Hematopoietic multipotent progenitor cell treated with erythropoietin and hydrocortisone succinate and interleukin-3 and kit ligand, for 15 days (in vitro differentiated cells): ENCODE data around the gene COCH.

Experiments used
- DNase-seq: peaks from one replicate; pipeline ENCODE4 v3.0.0-alpha.2; 2015; ENCODE audit warnings: low spot score

The COCH gene

DNA sequence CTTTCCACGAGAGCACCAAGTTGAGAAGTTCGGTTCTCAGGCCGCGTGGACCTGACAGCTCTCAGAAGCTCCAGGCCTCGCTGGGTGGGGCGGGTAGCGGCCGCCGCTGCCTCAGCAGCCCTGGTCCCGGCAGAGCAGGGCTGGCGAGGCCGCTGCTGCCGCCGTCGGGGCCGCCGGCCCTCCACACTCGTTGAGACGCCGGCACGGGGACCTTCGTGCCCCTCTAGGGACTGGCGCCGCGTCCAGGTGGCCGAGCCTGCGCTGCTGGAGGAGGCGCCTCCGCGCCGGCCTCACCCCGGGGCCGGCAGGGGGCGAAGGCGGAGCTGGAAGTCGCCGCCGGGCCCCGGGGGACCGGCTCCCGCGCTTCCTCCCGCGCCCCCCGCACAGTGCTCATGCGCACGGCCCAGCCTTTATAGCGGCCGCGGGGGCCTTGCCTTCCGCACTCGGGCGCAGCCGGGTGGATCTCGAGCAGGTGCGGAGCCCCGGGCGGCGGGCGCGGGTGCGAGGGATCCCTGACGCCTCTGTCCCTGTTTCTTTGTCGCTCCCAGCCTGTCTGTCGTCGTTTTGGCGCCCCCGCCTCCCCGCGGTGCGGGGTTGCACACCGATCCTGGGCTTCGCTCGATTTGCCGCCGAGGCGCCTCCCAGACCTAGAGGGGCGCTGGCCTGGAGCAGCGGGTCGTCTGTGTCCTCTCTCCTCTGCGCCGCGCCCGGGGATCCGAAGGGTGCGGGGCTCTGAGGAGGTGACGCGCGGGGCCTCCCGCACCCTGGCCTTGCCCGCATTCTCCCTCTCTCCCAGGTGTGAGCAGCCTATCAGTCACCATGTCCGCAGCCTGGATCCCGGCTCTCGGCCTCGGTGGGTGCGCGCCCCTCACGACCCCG, at the start of gene COCH:
Gene COCH (plus strand): TSS at position 440 of the 879 bp plus-strand sequence. CDS start 380 bp downstream, at position 820.
- no peak for DNase-seq

DNA sequence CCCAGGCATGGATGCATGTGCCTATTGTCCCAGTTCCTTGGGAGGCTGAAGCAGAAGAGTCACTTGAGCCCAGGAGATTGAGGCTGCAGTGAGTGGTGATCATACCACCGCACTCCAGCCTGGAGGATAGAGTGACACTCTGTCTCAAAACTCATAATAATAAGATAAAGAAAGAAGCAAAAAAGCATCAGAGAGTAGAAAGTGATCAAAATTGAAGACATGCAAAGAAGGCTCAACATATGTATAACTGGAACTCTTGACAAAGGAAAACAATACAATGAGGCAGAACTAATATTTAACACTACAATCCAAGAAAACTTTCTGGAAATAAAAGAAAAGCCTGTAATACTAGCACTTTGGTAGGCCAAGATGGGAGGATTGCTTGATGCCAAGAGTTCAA, 48.3 kb upstream of the COCH start:
- DNase-seq = no peak

DNA sequence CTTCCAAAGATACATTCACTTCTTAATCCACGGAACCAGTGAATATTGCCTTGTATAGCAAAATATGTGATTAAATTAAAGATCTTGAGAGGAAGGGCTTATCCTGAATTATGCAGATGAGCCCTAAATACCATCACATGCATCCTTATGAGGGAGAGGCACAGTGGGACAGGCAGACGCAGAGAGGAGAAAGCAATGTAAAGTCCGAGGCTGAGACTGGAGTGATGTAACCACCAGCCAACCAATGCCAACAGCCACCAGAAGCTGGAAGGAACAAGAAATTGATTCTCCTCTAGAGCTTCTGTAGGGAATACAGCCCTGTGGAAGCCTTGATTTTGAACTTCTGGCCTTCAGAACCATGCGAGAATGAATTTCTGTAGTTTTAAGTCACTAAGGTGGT, 44.5 kb upstream of the COCH start:
- no peak for DNase-seq

DNA sequence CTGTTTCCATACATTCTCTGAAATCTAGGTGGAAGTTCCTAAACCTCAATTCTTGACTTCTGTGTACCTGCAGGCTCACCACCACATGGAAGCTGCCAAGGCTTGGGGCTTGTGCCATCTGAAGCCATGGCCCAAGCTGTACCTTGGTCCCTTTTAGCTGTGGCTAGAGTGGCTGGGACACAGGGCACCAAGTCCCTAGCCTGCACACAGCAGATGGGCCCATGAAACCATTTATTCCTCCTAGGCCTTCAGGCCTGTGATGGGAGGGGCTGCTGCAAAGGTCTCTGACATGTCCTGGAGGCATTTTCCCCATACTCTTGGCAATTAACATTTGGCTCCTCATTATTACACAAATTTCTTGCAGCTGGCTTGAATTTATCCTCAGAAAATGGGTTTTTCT, 40.0 kb upstream of the COCH start:
- no peak for DNase-seq

DNA sequence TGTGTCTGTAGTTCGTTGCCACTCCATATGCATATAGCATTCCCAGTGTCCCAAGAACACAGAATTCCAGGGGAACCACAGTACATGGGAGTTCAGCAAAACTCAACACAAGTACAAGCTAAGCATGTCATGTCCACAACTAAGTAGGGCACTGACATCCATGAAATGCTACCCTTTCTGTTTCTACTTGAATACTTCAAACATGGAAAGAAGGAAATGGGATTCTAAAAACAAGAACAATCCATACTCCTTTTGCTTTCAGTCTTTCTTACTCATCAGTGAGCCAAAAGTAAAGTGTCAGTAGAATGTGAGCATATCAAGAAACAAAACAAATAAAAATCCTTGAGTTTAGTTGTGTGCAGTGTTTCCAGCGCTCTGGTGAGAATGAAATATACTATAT, 36.0 kb upstream of the COCH start:
- no peak for DNase-seq

DNA sequence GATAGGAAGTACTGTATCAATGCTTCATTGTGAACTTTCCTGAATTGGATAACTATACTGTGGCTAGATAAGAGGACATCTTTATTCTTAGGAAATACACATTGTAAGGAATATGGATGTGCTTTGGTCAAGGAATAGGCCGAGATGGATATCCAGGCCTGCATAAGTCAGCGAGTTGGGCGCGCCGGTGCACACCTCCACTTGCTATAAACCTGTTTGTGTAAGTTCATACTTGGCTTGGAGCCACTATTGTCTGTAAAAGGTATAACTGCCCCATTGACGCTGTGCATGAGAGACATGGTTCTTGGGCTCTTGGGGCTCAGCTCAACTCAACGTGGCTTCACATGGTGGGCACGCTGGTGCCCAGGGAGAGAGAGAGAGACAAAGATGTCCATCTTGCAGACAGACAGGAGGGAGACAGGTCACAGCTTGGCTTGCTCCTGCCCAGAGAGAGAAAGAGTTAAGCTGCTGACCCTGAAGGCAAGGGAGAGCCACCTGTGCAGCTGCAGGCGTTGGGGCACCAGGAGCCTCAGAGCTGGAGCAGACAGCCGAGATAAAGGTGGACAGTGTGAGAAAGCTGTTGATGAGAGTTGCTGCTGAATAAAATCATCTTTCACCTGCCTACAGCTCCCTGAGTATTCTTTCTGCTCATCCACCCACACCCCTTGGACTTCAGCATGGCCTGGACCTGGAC, 34.1 kb upstream of the COCH start:
- DNase-seq = no peak

DNA sequence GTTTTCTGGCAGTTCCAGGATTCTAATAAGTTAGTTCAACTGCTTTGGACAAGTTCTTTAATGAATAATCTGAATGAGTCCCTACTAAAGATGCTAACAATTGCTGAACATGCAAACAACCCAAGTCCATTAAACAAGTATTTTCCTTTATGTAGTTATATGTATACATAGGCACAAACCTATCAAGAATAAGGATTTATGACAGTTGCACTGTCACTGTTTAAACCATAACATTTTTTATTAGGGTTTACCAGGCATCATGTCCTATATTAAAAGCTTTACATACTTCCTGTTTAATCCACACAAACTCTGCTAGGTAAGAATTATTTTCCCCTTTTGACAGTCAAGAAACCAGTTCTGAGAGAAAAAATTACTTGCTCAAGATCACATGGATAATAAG, 31.9 kb upstream of the COCH start:
- DNase-seq = no peak

DNA sequence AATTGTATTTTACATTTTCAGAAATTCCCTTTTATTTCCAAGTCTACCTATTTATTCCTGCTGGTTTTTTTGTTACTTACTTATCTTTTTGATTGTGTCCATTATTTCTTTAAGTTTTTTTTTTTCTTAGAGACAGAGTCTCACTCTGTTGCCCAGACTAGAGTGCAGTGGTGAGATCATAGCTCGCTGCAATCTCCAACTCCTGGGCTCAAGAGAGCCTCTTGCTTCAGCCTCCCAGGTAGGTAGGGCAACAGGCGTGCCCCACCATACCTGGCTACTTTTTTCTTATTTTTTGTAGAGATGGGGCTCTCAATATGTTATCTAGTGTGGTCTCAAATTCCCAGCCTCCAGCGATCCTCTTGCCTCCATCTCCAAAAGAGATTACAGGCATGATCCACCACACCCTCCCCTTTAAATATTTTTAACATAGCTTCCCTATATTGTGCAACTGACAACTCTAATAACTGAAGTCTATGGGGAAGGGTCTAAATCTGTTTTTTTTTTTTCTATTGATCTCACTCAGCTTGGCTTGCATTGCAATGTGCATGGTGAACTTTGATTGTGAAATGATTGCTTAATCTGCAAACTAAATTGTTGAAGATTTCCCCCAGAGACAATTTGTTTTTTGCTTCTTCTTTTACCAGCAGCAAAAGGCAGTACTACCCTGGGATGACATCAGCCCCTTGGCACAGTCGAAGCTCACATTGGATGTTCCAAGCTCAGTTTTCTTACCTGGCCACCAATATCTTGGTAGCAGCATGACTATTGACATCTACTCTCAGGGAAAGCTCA, 25.7 kb upstream of the COCH start:
- DNase-seq = no peak

DNA sequence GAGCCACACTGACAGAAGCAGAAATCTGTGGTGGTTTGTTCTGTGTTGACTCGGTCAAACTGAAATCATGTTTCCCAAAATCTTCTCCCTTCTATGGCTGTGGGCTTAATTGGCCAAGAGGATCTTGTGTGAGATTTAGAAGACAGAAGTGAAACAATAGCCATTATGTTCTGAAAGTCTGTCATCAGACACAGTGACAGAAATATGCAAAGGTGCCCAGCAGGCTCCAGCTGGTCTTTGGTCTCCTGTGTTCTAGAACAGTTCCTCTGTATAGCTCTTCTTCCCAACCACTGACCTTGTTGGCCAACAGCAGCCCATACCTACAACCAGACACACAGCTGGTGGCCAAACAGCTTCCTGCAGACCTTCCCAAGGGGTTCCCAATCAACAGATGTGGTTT, 25.0 kb upstream of the COCH start:
- DNase-seq = no peak

DNA sequence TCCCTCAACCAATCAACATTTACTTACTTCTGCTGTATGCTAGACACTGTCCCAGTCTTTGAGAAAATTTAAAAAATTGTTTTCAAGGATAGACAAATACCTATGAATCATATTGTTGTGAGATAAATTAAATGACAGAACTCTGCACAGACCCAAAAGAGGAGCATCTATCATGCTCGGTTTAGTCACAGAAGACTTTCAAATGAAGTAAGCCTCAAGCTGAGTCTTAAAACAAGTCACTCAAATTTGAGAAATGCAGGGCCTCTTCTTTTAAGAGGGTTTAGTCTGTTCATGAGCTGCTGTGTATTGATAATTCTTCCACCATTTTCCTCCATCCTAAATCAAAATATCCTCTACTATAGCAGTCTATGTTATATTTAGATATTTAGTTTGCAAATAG, 24.4 kb upstream of the COCH start:
- DNase-seq = no peak

DNA sequence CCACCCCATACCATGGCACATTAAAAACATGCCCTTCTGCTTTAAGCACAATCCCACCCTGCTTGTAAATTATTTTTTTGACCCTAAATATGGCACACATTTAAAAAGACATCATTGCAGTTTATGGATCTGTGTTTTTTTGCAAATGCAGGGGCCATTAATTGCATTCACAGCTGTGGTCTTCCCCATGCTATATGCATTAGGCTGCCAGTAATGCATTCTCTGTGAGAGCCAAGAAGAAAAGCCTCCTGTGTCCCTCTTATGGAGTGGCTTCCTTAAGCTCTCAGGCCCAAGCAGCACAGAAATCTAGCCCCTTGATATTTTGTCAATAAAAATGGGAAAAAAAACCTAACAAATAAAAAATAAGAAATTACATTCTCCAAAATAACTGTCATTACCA, 20.4 kb upstream of the COCH start:
- DNase-seq = no peak

DNA sequence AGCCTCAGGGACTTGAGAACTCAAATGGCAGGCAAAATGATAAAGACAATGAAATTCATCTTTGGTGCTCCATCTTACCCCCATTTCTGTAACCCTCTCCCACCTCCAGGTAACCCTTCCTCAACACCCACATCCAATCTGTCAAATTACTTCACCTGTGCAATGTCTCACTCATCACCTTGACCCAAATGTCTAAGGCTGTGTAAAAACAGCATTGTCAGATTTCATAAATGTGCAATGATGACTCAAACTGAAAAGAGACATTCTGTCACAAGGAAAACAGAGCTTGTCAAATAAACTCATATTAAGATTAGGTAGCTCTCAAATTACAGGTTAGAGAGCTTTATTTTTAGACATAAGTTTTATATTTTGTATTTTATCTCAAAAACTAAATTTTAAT, 19.9 kb upstream of the COCH start:
- no peak for DNase-seq

DNA sequence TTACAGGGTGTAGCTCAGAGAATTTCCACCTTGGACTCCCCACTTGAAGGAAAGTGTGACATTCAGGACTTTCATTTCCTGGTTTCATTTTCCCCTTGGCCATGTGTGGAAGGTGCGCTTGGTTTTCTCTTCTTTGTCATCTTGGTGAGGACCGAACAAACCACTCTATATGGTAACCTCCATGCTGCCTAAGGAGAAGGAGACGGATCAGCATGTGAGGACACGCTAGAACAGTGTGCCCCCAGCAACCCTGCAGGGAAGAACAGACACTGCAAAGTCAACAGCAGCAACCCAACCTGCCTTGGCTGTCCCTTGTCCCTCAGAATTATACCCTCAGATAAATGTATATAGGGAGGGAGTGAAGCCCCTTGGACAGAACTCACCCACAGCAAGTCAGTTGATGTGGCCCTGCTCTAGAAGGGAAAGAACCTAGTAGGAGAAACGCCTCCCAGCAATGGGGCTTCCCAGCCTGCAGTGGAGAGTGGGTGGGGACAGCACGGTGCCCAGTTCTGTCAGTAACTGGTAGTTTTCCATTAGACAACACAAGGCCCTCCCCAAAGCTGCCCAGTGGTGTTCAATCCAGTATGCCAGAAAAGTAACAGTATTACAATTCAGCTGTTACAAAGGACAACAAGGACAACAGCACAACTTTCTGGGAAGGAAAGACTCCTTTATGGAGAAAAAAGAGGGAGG, 18.9 kb upstream of the COCH start:
- no peak for DNase-seq

DNA sequence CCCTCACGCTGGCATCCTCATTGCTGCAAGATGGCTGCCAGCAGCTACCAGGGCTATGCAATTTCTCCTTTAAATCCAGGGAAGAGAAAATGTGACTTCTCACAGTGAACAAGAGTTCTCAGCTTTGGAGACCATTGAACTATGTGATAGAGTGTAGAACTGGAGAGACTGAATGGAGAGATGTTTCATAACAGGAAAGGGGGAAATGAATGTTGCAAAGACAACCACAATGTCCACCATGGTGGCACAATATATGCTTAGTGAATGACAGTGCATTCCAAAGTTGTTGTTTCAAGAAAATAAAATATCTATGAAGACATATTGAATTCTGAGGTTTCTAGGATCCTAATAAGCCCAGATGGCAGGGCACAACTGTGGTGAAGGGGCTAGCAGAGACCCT, 13.2 kb upstream of the COCH start:
- no peak for DNase-seq

DNA sequence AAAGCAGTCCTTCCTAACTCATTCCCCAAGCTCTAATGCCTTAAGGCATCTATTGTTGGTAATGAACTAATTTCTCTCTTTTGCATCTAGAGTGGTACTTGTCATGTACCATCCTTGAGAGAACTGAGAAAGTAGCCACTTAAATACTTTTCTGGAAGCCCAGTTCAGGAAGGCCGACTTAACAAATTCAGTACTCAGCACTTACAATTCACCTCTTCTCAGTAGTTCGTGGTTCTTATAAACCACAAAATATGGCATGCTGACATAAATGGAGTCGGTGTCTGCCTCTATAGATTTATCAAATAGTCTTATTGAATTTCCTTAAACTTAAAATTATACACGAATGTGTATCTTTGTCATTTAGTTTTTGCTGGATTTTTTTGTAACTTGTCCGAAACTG, 9.4 kb upstream of the COCH start:
- no peak for DNase-seq

DNA sequence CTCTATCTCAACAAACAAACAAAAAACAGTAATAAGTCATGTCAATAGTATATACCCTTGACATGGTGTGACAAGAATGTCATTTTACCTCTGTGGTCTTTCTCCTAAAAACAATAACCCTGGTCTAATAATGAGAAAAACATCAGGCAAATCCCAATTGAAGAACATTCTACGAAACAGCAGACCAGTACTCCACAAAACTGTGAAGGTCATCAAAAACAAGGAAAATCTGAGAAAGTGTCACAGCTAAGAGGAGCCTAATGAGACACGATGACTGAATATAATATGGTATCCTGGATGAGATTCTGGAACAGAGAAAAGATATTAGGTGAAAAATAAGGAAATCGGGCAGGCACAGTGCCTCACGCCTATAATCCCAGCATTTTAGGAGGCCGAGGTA, 5.6 kb upstream of the COCH start:
- no peak for DNase-seq

DNA sequence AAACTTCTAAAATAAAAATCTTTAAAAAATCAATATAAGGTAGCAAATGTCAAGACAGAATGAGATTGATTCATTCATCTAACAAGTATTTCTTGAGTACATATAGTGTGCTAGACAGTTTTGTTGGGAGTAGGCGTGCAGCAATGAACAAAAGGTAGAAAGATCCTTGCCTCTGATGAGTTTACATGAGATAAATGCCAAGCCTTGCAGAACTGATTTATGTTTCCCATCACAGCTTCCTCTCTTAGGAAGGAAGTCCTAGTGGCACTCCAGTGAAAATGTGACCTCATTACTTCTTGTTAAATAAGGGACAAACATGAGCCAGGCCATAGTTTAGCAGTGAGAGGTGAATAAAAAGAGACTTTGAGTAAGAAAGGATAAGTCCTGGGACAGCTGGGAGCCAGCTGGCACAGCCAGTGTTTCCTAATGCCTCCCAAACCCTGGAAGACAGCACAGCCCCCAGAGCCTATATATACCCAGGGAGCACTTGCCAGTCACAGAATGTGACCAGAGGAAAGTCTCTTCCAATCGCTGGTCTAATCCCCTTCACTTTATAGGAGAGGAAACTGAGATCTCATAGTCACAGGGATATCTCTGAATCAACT, 4.7 kb upstream of the COCH start:
- DNase-seq = no peak

DNA sequence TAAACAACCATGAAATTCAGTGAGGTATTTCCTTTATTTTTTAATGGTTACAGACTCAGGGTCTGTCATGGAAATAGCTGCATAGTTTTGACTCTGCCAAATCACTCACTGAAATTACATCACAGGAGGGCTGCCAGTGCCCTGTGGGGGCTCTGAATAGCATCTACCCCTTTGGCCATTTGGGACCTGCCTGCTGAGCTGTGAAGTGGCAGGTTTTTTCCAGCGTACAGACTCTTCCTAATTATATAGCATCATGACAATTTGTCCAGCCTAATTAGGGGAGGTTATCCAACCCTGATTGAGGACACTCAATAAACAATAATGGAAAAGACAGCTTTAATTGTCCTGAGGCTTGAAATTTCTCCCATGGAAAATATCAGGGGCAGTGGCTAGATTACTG, 1.8 kb upstream of the COCH start:
- DNase-seq = no peak

DNA sequence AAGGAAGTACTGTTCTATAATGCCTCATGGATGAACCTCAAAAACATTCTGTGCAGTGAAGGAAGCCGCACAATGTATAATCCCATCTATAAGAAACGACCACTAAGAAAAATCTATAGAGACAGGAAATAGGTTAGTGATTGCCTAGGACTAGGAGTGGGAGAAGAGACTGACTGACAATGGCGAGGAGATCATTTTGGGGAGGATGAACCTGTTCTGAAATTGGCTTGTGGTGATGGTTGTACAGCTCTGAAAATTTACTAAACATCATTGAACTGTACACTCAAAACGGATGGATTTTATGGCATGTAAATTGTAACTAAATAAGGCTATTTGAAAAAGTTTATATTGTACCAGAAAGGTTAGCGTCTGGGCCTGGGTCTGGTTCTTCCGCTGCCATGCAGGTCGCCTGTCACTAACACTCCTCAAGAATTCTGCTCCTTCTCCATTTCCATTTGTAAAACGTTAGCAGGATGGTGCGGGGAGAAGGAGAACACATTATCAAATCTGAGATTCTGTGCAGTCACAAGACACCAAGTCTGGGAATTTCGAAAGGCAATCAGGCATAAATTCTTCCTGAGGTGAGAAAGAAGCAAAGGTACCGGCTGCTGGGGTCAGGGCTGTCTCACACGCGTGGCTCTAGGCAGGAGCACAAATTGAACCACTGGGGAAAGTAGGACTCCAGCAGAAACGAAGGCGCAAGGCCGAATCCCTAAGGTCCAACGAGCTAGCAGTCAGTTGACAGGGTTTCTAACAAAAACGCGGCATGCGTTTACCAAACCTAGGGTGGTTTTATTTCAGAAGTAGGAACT, 845 bp upstream of the COCH start:
- DNase-seq = no peak

DNA sequence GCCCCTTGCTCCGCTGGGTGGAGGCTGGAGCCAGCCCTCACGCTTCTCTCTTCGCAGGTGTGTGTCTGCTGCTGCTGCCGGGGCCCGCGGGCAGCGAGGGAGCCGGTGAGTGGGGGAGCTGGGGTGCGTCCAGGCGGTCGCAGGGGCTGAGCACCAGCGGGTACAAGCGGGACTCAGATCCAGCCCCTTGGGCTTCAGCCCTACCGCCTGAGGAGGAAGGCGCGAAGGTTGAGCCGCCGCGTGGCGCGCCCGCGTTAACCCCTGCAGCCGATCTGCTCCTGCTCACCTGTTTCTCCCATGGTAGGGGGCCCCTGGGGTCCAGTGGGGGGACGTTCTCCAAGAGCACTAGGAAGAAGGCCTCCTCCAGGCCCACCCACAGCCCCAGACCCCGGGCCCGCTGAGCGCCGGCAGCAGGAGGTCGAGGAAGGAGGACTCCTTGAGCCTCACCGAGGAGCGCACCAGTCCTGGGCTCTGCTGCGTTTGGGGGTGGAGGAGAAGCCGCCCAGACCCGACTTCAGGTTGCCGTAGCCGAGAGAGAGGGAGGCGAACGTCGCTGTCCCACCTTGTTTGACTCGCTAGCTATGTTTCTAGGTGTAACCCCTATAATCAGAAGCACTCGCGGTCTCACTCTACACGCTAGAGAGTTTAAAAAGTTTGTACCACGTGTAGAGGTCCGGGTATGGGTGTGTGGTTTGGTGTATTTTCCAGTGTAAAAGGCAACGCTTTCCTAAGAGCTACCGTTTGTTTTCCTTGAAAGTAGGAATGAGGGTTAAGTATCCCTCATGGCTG, 834 bp downstream of the COCH start:
- DNase-seq = no peak
